Ishikawa (cell line): ENCODE results near the gene AGAP1.

ENCODE experiments used
- CEBPB ChIP-seq: IDR thresholded peaks from 2 replicates; pipeline ENCODE4 v1.6.1; 2012
- CREB1 ChIP-seq: IDR thresholded peaks from 2 replicates; pipeline ENCODE4 v1.6.1; 2012; ENCODE audit warnings: low read depth
- EGR1 ChIP-seq: IDR thresholded peaks from 2 replicates; pipeline ENCODE4 v1.6.1; 2012
- EP300 ChIP-seq: IDR thresholded peaks from 2 replicates; pipeline ENCODE4 v1.6.1; 2012; ENCODE audit warnings: borderline replicate concordance
- MAX ChIP-seq: IDR thresholded peaks from 2 replicates; pipeline ENCODE4 v1.6.1; 2012
- RAD21 ChIP-seq: IDR thresholded peaks from 2 replicates; pipeline ENCODE4 v1.6.1; 2012; ENCODE audit warnings: low read depth
- REST ChIP-seq: IDR thresholded peaks from 2 replicates; pipeline ENCODE4 v1.6.1; 2012; ENCODE audit warnings: low read depth, mild to moderate bottlenecking
- TAF1 ChIP-seq: IDR thresholded peaks from 2 replicates; pipeline ENCODE4 v1.6.1; 2012; ENCODE audit warnings: low read depth, mild to moderate bottlenecking
- TEAD4 ChIP-seq: IDR thresholded peaks from 2 replicates; pipeline ENCODE4 v1.6.1; 2012
- USF1 ChIP-seq: IDR thresholded peaks from 2 replicates; pipeline ENCODE4 v1.6.1; 2012
- YY1 ChIP-seq: IDR thresholded peaks from 2 replicates; pipeline ENCODE4 v1.6.1; 2012; ENCODE audit warnings: low read depth
- ZBTB7A ChIP-seq: IDR thresholded peaks from 2 replicates; pipeline ENCODE4 v1.6.1; 2012; ENCODE audit warnings: low read depth

GRCh38 chr2:236117861-236118269 is 624.0 kb downstream of the AGAP1 start:
- TF ChIP-seq CREB1 = no peak
- TF ChIP-seq MAX = no peak
- no peak for TF ChIP-seq RAD21
- TF ChIP-seq USF1 = no peak
- no peak for TF ChIP-seq TAF1
- no peak for TF ChIP-seq CEBPB
- no peak for TF ChIP-seq ZBTB7A
- TF ChIP-seq REST = no peak
- no peak for TF ChIP-seq TEAD4
- TF ChIP-seq EP300 = no peak
- no peak for TF ChIP-seq EGR1
- TF ChIP-seq YY1 = no peak
